ENCODE measurements around the gene LRCH2.

GRCh38 chrX:115138040-115138439, 95.9 kb downstream of the LRCH2 start:
- TF ChIP-seq CTCF (IDR thresholded peaks at IDR 0.05; ENCODE audit: borderline replicate concordance, extremely low read depth, low read length, poor library complexity, severe bottlenecking) = no peak
- no peak for TF ChIP-seq EZH2 (IDR thresholded peaks at IDR 0.05; ENCODE audit: borderline replicate concordance, low read depth, low read length, severe bottlenecking)
